HCT116 (cell line): ENCODE data around the gene USP3. TPM values are rescaled to one million over a fixed set of nuclear protein-coding genes. Genes with fewer than 3 reads are reported as not detected.

Source experiments
- ATAC-seq: fragments of 200-7000 bp; cut with Tn5 transposase; 2 replicates; pipeline ENCODE4 v1.9.1; 2020; ENCODE audit warnings: mild to moderate bottlenecking, moderate library complexity
- BruUV-seq: library from RNA; stranded (reverse); fragments of 400-500 nt; replicated peaks from 2 replicates; lab custom pipeline; 2021; lab: Mats Ljungman, UMichigan
- CTCF ChIA-PET: fragments of 300-600 bp; sonication (Branson Sonifier 250); formaldehyde crosslinking; loops from one replicate; lab custom pipeline; 2021; ENCODE audit warnings: antibody characterized with exemption; lab: Charles Lee
- POLR2A ChIA-PET: fragments of 300-600, 350-600 bp; sonication (Branson Sonifier 250); formaldehyde crosslinking; loops from one replicate; lab custom pipeline; 2021; ENCODE audit warnings: antibody characterized with exemption; lab: Charles Lee
- RAD21 ChIA-PET, 2 experiments: fragments of 300-600 bp; sonication (Branson Sonifier 250); formaldehyde crosslinking; loops; one replicate each; lab custom pipeline; 2023; ENCODE audit warnings: low total read pairs in 2 of 2; ENCODE audit not compliant: uncharacterized antibody in 2 of 2, unreplicated experiment in 2 of 2, low non-redundant PET in 1 of 2; lab: Charles Lee
- DNase-seq: peaks from one replicate; pipeline ENCODE4 v3.0.0-alpha.2; 2010; ENCODE audit warnings: low read depth, low spot score
- H2AFZ ChIP-seq: fragments of 200-600 bp; shearing (Covaris generic), sonication (generic); 2 replicates; pipeline ENCODE4 v1.6.1; 2017; ENCODE audit warnings: low read depth, mixed run types, mixed read lengths, antibody characterized with exemption, low read length; ENCODE audit not compliant: poor library complexity, severe bottlenecking
- H3K27ac ChIP-seq: 2 replicates; pipeline ENCODE4 v1.5.1; 2012; ENCODE audit warnings: low read depth, low read length
- H3K27me3 ChIP-seq: fragments of 200-600 bp; sonication (generic); 2 replicates; pipeline ENCODE4 v1.6.1; 2016; ENCODE audit warnings: mixed run types, low read length, mixed read lengths; ENCODE audit not compliant: insufficient read depth
- H3K36me3 ChIP-seq, 2 experiments: fragments of 200-500 bp in 1 of 2; fragments of 200-600 bp in 1 of 2; sonication (Bioruptor generic) in 1 of 2; sonication (generic) in 1 of 2; 2 replicates each; pipeline versions ENCODE4 v1.5.1 to v1.6.1; 2014 to 2016; ENCODE audit warnings: low read length in 2 of 2, inconsistent platforms in 1 of 2, mixed read lengths in 1 of 2, mixed run types in 1 of 2; ENCODE audit not compliant: insufficient read depth in 2 of 2, control insufficient read depth in 1 of 2
- H3K4me1 ChIP-seq, 2 experiments: fragments of 200-600 bp in 1 of 2; sonication (generic) in 1 of 2; 2 replicates each; pipeline versions ENCODE4 v1.5.1 to v1.6.1; 2012 to 2017; ENCODE audit warnings: low read length in 2 of 2, inconsistent platforms in 1 of 2, mild to moderate bottlenecking in 1 of 2, mixed read lengths in 1 of 2, mixed run types in 1 of 2, moderate library complexity in 1 of 2; ENCODE audit not compliant: insufficient read depth in 2 of 2, control insufficient read depth in 1 of 2
- H3K4me2 ChIP-seq: fragments of 200-600 bp; sonication (generic); 2 replicates; pipeline ENCODE4 v1.6.1; 2017; ENCODE audit warnings: mixed run types, low read length, mixed read lengths
- H3K4me3 ChIP-seq, 2 experiments: fragments of 200-600 bp in 1 of 2; sonication (generic) in 1 of 2; replicated peaks in 1 of 2; 2 replicates each; pipeline ENCODE4 v1.5.1; 2011 to 2016; ENCODE audit warnings: low read length in 2 of 2, control low read depth in 1 of 2, low read depth in 1 of 2, mild to moderate bottlenecking in 1 of 2, mixed read lengths in 1 of 2, mixed run types in 1 of 2
- H3K79me2 ChIP-seq: fragments of 200-600 bp; sonication (generic); 2 replicates; pipeline ENCODE4 v1.6.1; 2017; ENCODE audit warnings: mild to moderate bottlenecking, mixed run types, low read length, moderate library complexity, mixed read lengths; ENCODE audit not compliant: insufficient read depth
- H3K9ac ChIP-seq: fragments of 200-600 bp; sonication (generic); 2 replicates; pipeline ENCODE4 v1.6.1; 2016; ENCODE audit warnings: low read length, mixed read lengths
- H3K9me2 ChIP-seq: fragments of 200-600 bp; sonication (generic), shearing (Covaris generic); 2 replicates; pipeline ENCODE4 v1.6.1; 2017; ENCODE audit warnings: mixed run types, mild to moderate bottlenecking, moderate library complexity; ENCODE audit not compliant: insufficient read depth
- H3K9me3 ChIP-seq, 2 experiments: fragments of 200-500 bp in 1 of 2; fragments of 200-600 bp in 1 of 2; sonication (Bioruptor generic) in 1 of 2; sonication (generic) in 1 of 2; 2 replicates each; pipeline ENCODE4 v1.6.1; 2014 to 2017; ENCODE audit warnings: low read length in 2 of 2, mixed read lengths in 2 of 2, inconsistent platforms in 1 of 2, low read depth in 1 of 2, mild to moderate bottlenecking in 1 of 2, mixed run types in 1 of 2, moderate library complexity in 1 of 2; ENCODE audit not compliant: control insufficient read depth in 1 of 2, insufficient read depth in 1 of 2
- H4K20me1 ChIP-seq: fragments of 200-600 bp; sonication (generic), shearing (Covaris generic); 2 replicates; pipeline ENCODE4 v1.6.1; 2017; ENCODE audit warnings: mixed run types, mild to moderate bottlenecking, moderate library complexity; ENCODE audit not compliant: insufficient read depth
- JUND ChIP-seq: IDR thresholded peaks from 2 replicates; pipeline ENCODE4 v1.6.1; 2012
- REST ChIP-seq: IDR thresholded peaks from 2 replicates; pipeline ENCODE4 v1.6.1; 2012; ENCODE audit warnings: low read depth
- SIN3A ChIP-seq: IDR thresholded peaks from 2 replicates; pipeline ENCODE4 v1.6.1; 2012; ENCODE audit warnings: low read depth
- SP1 ChIP-seq: IDR thresholded peaks from 2 replicates; pipeline ENCODE4 v1.6.1; 2012; ENCODE audit warnings: low read depth
- TCF7L2 ChIP-seq: IDR thresholded peaks from 2 replicates; pipeline ENCODE4 v1.7.0; 2011; ENCODE audit warnings: borderline replicate concordance, inconsistent platforms; ENCODE audit not compliant: insufficient read depth, insufficient read length; ENCODE audit errors: extremely low read depth
- ZNF274 ChIP-seq: fragments of 200-500 bp; sonication (Bioruptor generic); IDR thresholded peaks from 2 replicates; pipeline ENCODE4 v1.6.1; 2014; ENCODE audit warnings: mild to moderate bottlenecking, low read depth, low read length, inconsistent platforms
- intact Hi-C: fragments of 100-400 bp; cut with micrococcal nuclease; formaldehyde crosslinking; loops from 2 replicates; pipeline ENCODE4 v1.10.0; 2022
- total RNA-seq: library from RNA; stranded (reverse); gene quantifications from one replicate; pipeline ENCODE4 v1.2.1, GENCODE V29; 2021; ENCODE audit not compliant: unreplicated experiment

Gene USP3
- total RNA-seq, 1 experiment from 2014 or later = 61.6 TPM

GRCh38 chr15:63473749-63473998 is 30.7 kb upstream of the USP3 start:
- H3K36me3 ChIP-seq = no peaks in the 10 kb centered on the region
- no peaks in the 10 kb centered on the region for H4K20me1 ChIP-seq
- ChIA-PET RAD21 (no interaction called here), CTCF (interaction anchor here (1.0 kb wide), 1 partner anchor 14 kb away, joined by 3 read pairs; no protein-coding TSS in a partner anchor), POLR2A (no interaction called here)
- H2AFZ ChIP-seq = no peak overlapping the region
- peaks cover 0 to 26% of the 10 kb centered on the region in 2 experiments; a peak in 2 of 4 replicates for H3K4me1 ChIP-seq
- TF ChIP-seq REST = no peak
- TF ChIP-seq SP1 = no peak
- no peaks in the 10 kb centered on the region for H3K27me3 ChIP-seq
- intact Hi-C loops = no loop called here
- H3K27ac ChIP-seq = no peak overlapping the region
- no peak overlapping the region for H3K4me2 ChIP-seq
- DNase-seq (no peak), ATAC-seq (no peak)
- BruUV-seq = no TSS peak
- H3K79me2 ChIP-seq = no peaks in the 10 kb centered on the region
- no peak overlapping the region for H3K4me3 ChIP-seq
- H3K9me3 ChIP-seq = no peaks in the 10 kb centered on the region
- H3K9me2 ChIP-seq = no peaks in the 10 kb centered on the region
- H3K9ac ChIP-seq = no peak overlapping the region

- ChIA-PET POLR2A (no interaction called here), CTCF (interaction anchor here (1.0 kb wide), 1 partner anchor 13 kb away, joined by 3 read pairs; no protein-coding TSS in a partner anchor), RAD21 (no interaction called here)
- H3K9me3 ChIP-seq = no peaks in the 10 kb centered on the region
- H2AFZ ChIP-seq = no peak overlapping the region
- no TSS peak for BruUV-seq
- no peak overlapping the region for H3K27ac ChIP-seq
- H3K4me1 ChIP-seq = peaks cover 0 to 26% of the 10 kb centered on the region in 2 experiments; a peak in 2 of 4 replicates
- DNase-seq = no peak
- no peaks in the 10 kb centered on the region for H4K20me1 ChIP-seq
- ATAC-seq = no peak; the same call in 1 of the 2 replicates
- TF ChIP-seq JUND (no peak), ZNF274 (no peak), TCF7L2 (no peak), REST (no peak), SIN3A (no peak)
- H3K79me2 ChIP-seq = no peaks in the 10 kb centered on the region
- H3K9me2 ChIP-seq = no peaks in the 10 kb centered on the region
- no peak overlapping the region for H3K9ac ChIP-seq
- intact Hi-C loops = no loop called here
- no peak overlapping the region for H3K4me3 ChIP-seq
- no peak overlapping the region for H3K4me2 ChIP-seq
- no peaks in the 10 kb centered on the region for H3K36me3 ChIP-seq
- no peaks in the 10 kb centered on the region for H3K27me3 ChIP-seq
These were observed 30.2 kb upstream of the USP3 start for GRCh38 chr15:63473999-63474809.
